Suprapubic skin (tissue), 3 donors: ENCODE measurements around the gene ANKRD28.

Source experiments
- CTCF ChIP-seq, 2 donors: fragments of 200-600 bp in 1 of 2; fragments of 450-650 bp in 1 of 2; sonication (generic) in 1 of 2; IDR thresholded peaks; one replicate each; pipeline ENCODE4 v1.5.1; 2016 to 2019; ENCODE audit warnings: antibody characterized with exemption in 2 of 2, mild to moderate bottlenecking in 1 of 2, moderate library complexity in 1 of 2
- POLR2AphosphoS5 ChIP-seq, 3 donors: sonication (generic); formaldehyde crosslinking; IDR thresholded peaks; one replicate each; pipeline ENCODE4 v1.6.1; 2017; ENCODE audit warnings: antibody characterized with exemption in 3 of 3

- TF ChIP-seq CTCF (IDR thresholded peaks at IDR 0.05) (no peak), POLR2AphosphoS5 (IDR thresholded peaks at IDR 0.05) (no peak)
Measured at GRCh38 chr3:15634671-15635070, 163.1 kb downstream of the ANKRD28 start.
